Measurements from ENCODE around the gene APOC3.

APOC3 gene

DNA sequence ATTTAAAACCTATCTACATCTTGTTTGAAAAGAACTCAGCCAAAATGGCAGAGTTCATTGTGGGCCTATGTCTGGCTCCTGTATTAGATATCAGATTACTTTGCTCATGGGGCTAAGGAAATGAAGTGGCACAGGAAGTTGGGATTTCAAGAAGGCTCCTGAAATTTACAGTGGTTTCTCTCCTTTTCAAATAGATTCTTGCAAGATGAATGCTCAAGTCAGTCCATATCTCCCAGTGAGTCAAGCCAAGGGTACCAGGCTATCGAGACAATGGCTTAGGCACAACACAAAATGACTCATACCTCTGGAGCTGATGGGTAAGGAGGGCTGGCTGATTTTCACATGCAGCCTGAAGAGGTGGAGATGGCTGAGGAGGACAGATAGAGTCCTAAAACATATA, 31.8 kb downstream of the APOC3 start:
- Histone ChIP-seq H3K9me3 (ENCODE audit: insufficient read depth, low read length) (no peaks in the 10 kb centered on the region), H3K4me3 (ENCODE audit: insufficient read length, low read depth) (no peak overlapping the region), H3K27me3 (ENCODE audit: insufficient read depth, insufficient read length) (no peaks in the 10 kb centered on the region), H3K36me3 (ENCODE audit: insufficient read depth, insufficient read length, low read length) (peaks cover 65% of the 10 kb centered on the region), H3K9ac (ENCODE audit: insufficient read length, low read depth) (no peak overlapping the region), H3K4me1 (ENCODE audit: insufficient read depth, insufficient read length) (no peaks in the 10 kb centered on the region)
- TF ChIP-seq ZNF274 (IDR thresholded peaks at IDR 0.05; ENCODE audit: low read depth, low read length): no peak
- DNase-seq (ENCODE audit: low read depth, low spot score): no peak

DNA sequence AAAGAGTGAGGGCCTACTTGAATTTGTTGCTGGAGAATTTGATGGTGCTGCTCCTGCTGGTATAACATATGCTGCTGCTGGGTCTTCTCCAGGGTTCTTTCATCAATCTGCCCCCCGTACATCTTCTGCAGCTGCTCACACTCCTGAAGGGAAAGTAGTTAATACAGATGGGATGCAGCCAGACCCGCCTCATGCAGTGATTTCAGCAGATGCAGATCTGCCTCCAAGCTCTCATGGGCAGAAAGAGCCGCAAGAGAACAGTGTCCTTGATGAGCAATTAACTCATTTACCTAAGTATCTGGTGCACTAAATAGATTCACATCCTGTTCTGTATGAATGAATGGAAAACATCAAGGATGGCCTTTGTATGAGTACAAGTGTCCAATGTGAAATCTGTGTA, 32.5 kb downstream of the APOC3 start:
- no peak for TF ChIP-seq SUZ12 (IDR thresholded peaks at IDR 0.05; ENCODE audit: extremely low read depth, insufficient read depth, insufficient read length)
- no peak for TF ChIP-seq ZNF274 (IDR thresholded peaks at IDR 0.05; ENCODE audit: low read depth, low read length)
- TF ChIP-seq YY1 (IDR thresholded peaks at IDR 0.05; ENCODE audit: insufficient read depth, insufficient read length): no peak
- DNase-seq (ENCODE audit: low read depth, low spot score): no peak
- no peak overlapping the region for H3K4me3 ChIP-seq (ENCODE audit: insufficient read length, low read depth)
- H3K4me1 ChIP-seq (ENCODE audit: insufficient read depth, insufficient read length): no peaks in the 10 kb centered on the region
- H3K36me3 ChIP-seq (ENCODE audit: insufficient read depth, insufficient read length, low read length): peaks cover 68% of the 10 kb centered on the region
- no peaks in the 10 kb centered on the region for H3K27me3 ChIP-seq (ENCODE audit: insufficient read depth, insufficient read length)
- H3K9ac ChIP-seq (ENCODE audit: insufficient read length, low read depth): no peak overlapping the region
- H3K9me3 ChIP-seq (ENCODE audit: insufficient read depth, low read length): no peaks in the 10 kb centered on the region

DNA sequence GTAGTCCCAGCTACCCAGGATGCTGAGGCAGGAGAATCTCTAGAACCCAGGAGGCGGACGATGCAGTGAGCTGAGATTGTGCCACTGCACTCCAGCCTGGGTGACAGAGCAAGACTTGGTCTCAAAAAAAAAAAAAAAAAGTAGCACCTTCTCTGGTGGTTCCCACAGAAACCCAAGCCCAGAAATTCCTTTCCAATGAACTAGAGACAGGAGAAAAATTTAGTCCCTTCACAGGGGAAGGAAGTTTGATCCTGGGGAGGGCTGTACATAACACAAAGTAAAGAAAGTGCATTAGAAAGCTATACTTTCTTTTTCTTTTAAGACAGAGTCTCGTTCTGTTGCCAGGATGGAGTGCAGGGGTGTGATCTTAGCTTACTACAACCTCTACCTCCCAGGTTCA, 33.2 kb downstream of the APOC3 start:
- peaks cover 68% of the 10 kb centered on the region for H3K36me3 ChIP-seq (ENCODE audit: insufficient read depth, insufficient read length, low read length)
- no peak for DNase-seq (ENCODE audit: low read depth, low spot score)
- no peaks in the 10 kb centered on the region for H3K27me3 ChIP-seq (ENCODE audit: insufficient read depth, insufficient read length)
- H3K4me1 ChIP-seq (ENCODE audit: insufficient read depth, insufficient read length): no peaks in the 10 kb centered on the region
- H3K9ac ChIP-seq (ENCODE audit: insufficient read length, low read depth): no peak overlapping the region
- no peak overlapping the region for H3K4me3 ChIP-seq (ENCODE audit: insufficient read length, low read depth)
- TF ChIP-seq SUZ12 (IDR thresholded peaks at IDR 0.05; ENCODE audit: extremely low read depth, insufficient read depth, insufficient read length) (no peak), YY1 (IDR thresholded peaks at IDR 0.05; ENCODE audit: insufficient read depth, insufficient read length) (no peak), ZNF274 (IDR thresholded peaks at IDR 0.05; ENCODE audit: low read depth, low read length) (no peak)
- no peaks in the 10 kb centered on the region for H3K9me3 ChIP-seq (ENCODE audit: insufficient read depth, low read length)

DNA sequence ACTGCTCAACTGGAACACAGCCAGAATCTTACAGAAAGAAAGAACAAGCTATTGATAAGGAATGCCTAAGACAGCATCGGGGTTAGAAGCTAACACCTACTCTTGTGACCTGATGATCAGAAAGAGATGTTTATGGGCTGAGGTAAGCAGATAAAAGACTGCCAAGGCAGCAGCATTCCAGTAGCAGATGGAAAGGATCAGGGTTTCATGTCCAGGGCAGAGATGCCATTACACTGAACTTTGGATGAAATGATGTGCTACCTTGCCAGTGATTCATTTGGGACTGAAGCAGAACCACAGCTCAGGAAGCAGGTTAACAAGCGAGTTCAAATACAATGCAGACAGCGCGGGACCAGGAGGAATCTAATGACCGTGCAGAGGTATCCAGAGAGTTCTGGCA, 34.8 kb downstream of the APOC3 start:
- Histone ChIP-seq H3K9ac (ENCODE audit: insufficient read length, low read depth) (no peak overlapping the region), H3K4me3 (ENCODE audit: insufficient read length, low read depth) (no peak overlapping the region), H3K4me1 (ENCODE audit: insufficient read depth, insufficient read length) (no peaks in the 10 kb centered on the region), H3K36me3 (ENCODE audit: insufficient read depth, insufficient read length, low read length) (peaks cover 66% of the 10 kb centered on the region), H3K27me3 (ENCODE audit: insufficient read depth, insufficient read length) (no peaks in the 10 kb centered on the region), H3K9me3 (ENCODE audit: insufficient read depth, low read length) (no peaks in the 10 kb centered on the region)
- TF ChIP-seq SUZ12 (IDR thresholded peaks at IDR 0.05; ENCODE audit: extremely low read depth, insufficient read depth, insufficient read length) (no peak), YY1 (IDR thresholded peaks at IDR 0.05; ENCODE audit: insufficient read depth, insufficient read length) (no peak), ZNF274 (IDR thresholded peaks at IDR 0.05; ENCODE audit: low read depth, low read length) (no peak)
- no peak for DNase-seq (ENCODE audit: low read depth, low spot score)

DNA sequence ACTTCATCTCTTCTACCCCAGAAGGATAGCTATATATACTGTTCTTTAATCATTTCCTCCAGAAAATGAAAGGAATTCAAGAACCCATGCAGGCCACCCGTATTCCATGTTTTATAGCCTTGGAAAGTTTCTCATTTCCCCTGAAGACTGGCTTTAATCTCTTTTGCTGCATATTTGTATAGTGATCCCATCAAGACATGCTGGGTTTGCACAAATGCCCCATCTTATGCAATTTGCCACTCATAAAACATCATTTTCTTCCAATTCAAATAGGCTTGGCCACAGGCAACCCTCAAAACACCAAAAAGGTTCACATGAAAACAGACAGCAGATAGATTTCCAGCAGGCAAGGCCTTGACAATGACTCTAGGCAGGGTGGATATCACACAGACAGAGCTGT, 36.0 kb downstream of the APOC3 start:
- Histone ChIP-seq H3K4me1 (ENCODE audit: insufficient read depth, insufficient read length) (no peaks in the 10 kb centered on the region), H3K4me3 (ENCODE audit: insufficient read length, low read depth) (no peak overlapping the region), H3K9ac (ENCODE audit: insufficient read length, low read depth) (no peak overlapping the region), H3K27me3 (ENCODE audit: insufficient read depth, insufficient read length) (no peaks in the 10 kb centered on the region), H3K9me3 (ENCODE audit: insufficient read depth, low read length) (no peaks in the 10 kb centered on the region), H3K36me3 (ENCODE audit: insufficient read depth, insufficient read length, low read length) (peaks cover 64% of the 10 kb centered on the region)
- no peak for DNase-seq (ENCODE audit: low read depth, low spot score)
- TF ChIP-seq YY1 (IDR thresholded peaks at IDR 0.05; ENCODE audit: insufficient read depth, insufficient read length) (no peak), SUZ12 (IDR thresholded peaks at IDR 0.05; ENCODE audit: extremely low read depth, insufficient read depth, insufficient read length) (no peak), ZNF274 (IDR thresholded peaks at IDR 0.05; ENCODE audit: low read depth, low read length) (no peak)

DNA sequence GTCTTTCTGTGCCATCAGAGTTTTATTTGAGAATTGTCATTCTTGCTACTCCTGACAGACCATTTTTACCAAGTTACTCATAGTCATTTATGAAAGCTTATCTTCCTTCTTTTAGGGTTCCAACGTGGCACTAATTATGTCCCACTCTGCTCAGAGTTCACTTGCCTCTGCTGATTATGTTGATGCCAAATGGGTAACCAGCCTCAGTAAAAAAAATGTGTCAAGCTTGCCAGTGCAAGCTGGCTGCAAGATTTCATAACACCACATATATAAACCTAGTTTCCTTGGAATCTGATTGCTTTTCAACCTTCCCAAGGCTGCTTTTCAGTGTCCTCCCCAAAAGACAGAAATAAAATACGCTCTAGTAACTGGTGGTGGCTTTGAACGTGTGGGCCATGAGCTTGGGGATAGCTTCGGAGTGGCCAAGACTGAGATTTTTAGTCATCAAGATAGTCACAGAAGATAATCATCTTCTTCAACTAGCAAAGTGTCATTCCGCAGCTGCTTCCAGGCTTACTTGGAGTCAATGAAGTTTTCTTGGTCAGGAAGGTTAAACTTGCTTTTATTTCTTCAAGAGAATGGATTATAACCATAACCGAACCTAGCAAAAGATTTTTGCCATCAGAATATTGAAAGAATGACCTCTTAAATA, 37.2 kb downstream of the APOC3 start:
- no peak for DNase-seq (ENCODE audit: low read depth, low spot score)
- no peak for TF ChIP-seq ZNF274 (IDR thresholded peaks at IDR 0.05; ENCODE audit: low read depth, low read length)
- no peak for TF ChIP-seq SUZ12 (IDR thresholded peaks at IDR 0.05; ENCODE audit: extremely low read depth, insufficient read depth, insufficient read length)
- TF ChIP-seq YY1 (IDR thresholded peaks at IDR 0.05; ENCODE audit: insufficient read depth, insufficient read length): no peak
- Histone ChIP-seq H3K9ac (ENCODE audit: insufficient read length, low read depth) (no peak overlapping the region), H3K4me1 (ENCODE audit: insufficient read depth, insufficient read length) (no peaks in the 10 kb centered on the region), H3K36me3 (ENCODE audit: insufficient read depth, insufficient read length, low read length) (peaks cover 65% of the 10 kb centered on the region), H3K27me3 (ENCODE audit: insufficient read depth, insufficient read length) (no peaks in the 10 kb centered on the region), H3K9me3 (ENCODE audit: insufficient read depth, low read length) (no peaks in the 10 kb centered on the region), H3K4me3 (ENCODE audit: insufficient read length, low read depth) (no peak overlapping the region)

DNA sequence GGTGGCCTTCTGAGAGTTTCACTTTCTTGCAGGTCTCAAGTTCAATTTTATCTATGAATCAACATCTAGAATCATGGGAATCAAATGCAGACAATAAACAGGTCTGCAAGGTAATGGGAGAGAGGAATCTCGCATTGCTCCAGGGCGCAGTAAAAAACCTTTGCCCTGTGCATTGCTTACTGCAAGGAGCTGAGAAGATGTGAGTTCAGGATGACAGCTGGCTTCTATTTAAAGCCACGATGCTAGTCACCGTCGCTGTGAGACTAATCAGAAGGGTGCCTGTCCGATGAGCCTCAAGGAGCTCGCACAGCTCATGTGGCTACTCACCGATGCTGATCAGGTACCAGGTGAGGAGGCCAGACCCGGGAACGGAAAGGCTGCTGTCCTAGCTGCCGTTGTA, 37.9 kb downstream of the APOC3 start:
- Histone ChIP-seq H3K9me3 (ENCODE audit: insufficient read depth, low read length) (no peaks in the 10 kb centered on the region), H3K4me3 (ENCODE audit: insufficient read length, low read depth) (no peak overlapping the region), H3K27me3 (ENCODE audit: insufficient read depth, insufficient read length) (no peaks in the 10 kb centered on the region), H3K36me3 (ENCODE audit: insufficient read depth, insufficient read length, low read length) (peaks cover 67% of the 10 kb centered on the region), H3K9ac (ENCODE audit: insufficient read length, low read depth) (no peak overlapping the region), H3K4me1 (ENCODE audit: insufficient read depth, insufficient read length) (no peaks in the 10 kb centered on the region)
- TF ChIP-seq YY1 (IDR thresholded peaks at IDR 0.05; ENCODE audit: insufficient read depth, insufficient read length) (no peak), ZNF274 (IDR thresholded peaks at IDR 0.05; ENCODE audit: low read depth, low read length) (no peak), SUZ12 (IDR thresholded peaks at IDR 0.05; ENCODE audit: extremely low read depth, insufficient read depth, insufficient read length) (no peak)
- no peak for DNase-seq (ENCODE audit: low read depth, low spot score)
